ENCODE results near the gene KRT86. TPM values are rescaled to one million over a fixed set of nuclear protein-coding genes. Genes with fewer than 3 reads are reported as not detected.

KRT86 gene
- total and polyA plus RNA-seq, 2 of the 8 experiments (the other 6 are each of a cell fraction or from before 2014, with no cell fraction given): 0.12 TPM; not detected in 1

DNA sequence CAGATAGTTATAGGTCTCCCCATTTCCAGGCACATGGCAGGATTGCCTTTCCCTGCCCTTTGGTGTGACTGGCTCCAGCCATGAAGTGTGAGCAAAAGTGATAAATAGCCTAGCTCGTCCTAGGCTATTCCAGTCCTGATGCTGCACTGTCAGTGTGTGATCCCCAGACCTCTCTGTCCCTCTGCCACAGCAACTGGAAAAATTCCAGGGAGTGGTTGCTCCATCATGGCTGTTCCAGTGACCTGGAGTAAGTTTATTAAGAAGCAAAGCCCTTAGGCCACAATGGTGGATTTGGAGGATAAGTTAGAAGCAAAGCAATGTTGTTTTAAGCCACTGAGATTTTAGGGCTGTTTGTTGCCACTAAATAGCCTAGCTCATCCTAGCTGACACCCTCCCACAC is 56.6 kb downstream of the KRT86 start:
- Histone ChIP-seq H3K56ac (replicated peaks; ENCODE audit: insufficient read length, low read depth, low read length) (no peak overlapping the region), H3K9me3 (ENCODE audit: insufficient read depth in 2 of 2, low read depth in 1 of 2, low read length in 1 of 2) (no peaks in the 10 kb centered on the region), H3K9ac (replicated peaks in 1 of 4; ENCODE audit: extremely low read depth in 1 of 4, low read depth in 3 of 4, low read length in 3 of 4) (no peak overlapping the region), H3K4me1 (replicated peaks in 1 of 4; ENCODE audit: control insufficient read depth in 3 of 4, insufficient read depth in 4 of 4, low read length in 3 of 4) (peaks cover 0 to 3% (median 0%) of the 10 kb centered on the region in 4 experiments; a peak in 1 of 7 replicates), H4K8ac (ENCODE audit: extremely low read depth, insufficient read depth, low read length) (no peak overlapping the region), H3K18ac (ENCODE audit: extremely low read depth, low read length) (no peak overlapping the region), H2AFZ (ENCODE audit: low read length) (no peak overlapping the region), H3K79me2 (ENCODE audit: control insufficient read depth in 1 of 2, insufficient read depth in 2 of 2, low read length in 2 of 2) (no peaks in the 10 kb centered on the region), H4K20me1 (replicated peaks in 1 of 2; ENCODE audit: control insufficient read depth in 1 of 2, insufficient read depth in 2 of 2, low read length in 2 of 2) (no peaks in the 10 kb centered on the region), H3K79me1 (ENCODE audit: low read depth, low read length) (no peaks in the 10 kb centered on the region), H4K5ac (ENCODE audit: insufficient read length, low read depth, low read length) (no peak overlapping the region), H2BK15ac (ENCODE audit: low read length) (no peak overlapping the region), H2AK5ac (ENCODE audit: low read depth, low read length) (no peak overlapping the region), H3K4me3 (ENCODE audit: extremely low read depth in 1 of 4, insufficient read depth in 2 of 4, low read depth in 3 of 4, low read length in 4 of 4) (no peak overlapping the region), H2BK120ac (replicated peaks; ENCODE audit: low read depth, low read length) (no peak overlapping the region), H2BK12ac (ENCODE audit: low read depth, low read length) (no peak overlapping the region), H3K4me2 (ENCODE audit: insufficient read depth in 1 of 2, low read depth in 2 of 2, low read length in 2 of 2) (no peak overlapping the region), H2BK20ac (ENCODE audit: low read length) (no peak overlapping the region), H4K91ac (replicated peaks; ENCODE audit: insufficient read length, low read length) (no peak overlapping the region), H3K27ac (ENCODE audit: low read depth, low read length) (no peak overlapping the region), H3K23me2 (ENCODE audit: low read depth, low read length) (no peaks in the 10 kb centered on the region), H2BK5ac (ENCODE audit: low read depth, low read length) (no peak overlapping the region), H3K4ac (replicated peaks; ENCODE audit: insufficient read length, low read depth, low read length) (no peak overlapping the region), H3K27me3 (replicated peaks in 1 of 4; ENCODE audit: control insufficient read depth in 3 of 4, extremely low read depth in 1 of 4, insufficient read depth in 3 of 4, low read length in 3 of 4) (no peaks in the 10 kb centered on the region), H3K23ac (ENCODE audit: insufficient read length) (no peak overlapping the region), H3K36me3 (ENCODE audit: control insufficient read depth in 2 of 4, insufficient read depth in 4 of 4, low read length in 3 of 4) (no peaks in the 10 kb centered on the region), H3K14ac (ENCODE audit: insufficient read length) (no peak overlapping the region)
- ChIA-PET POLR2A (ENCODE audit: partially characterized antibody) (no interaction called here), CTCF (ENCODE audit: partially characterized antibody) (interaction anchor here (0.9 to 19.8 kb wide), 15 partner anchors 10 to 176 kb away, joined by 3 to 353 read pairs (median 5); partner anchors contain the start of gene KRT83)
- no peak for FAIRE-seq
- DNase-seq (ENCODE audit: low read depth in 1 of 2, low spot score in 2 of 2): no peak
- 56% methylated on average over 1 of the region's 1 CpG; no CpG with 5 or more reads in 1 of the 2 experiments for WGBS, 2 experiments (ENCODE audit: extremely low coverage in 1 of 2, insufficient coverage in 1 of 2, insufficient read length in 1 of 2, insufficient replicate concordance in 2 of 2, low coverage in 1 of 2, low lambda C conversion rate in 2 of 2, missing lambda C conversion rate in 1 of 2)
- TF ChIP-seq CREB1 (IDR thresholded peaks at IDR 0.05) (no peak), SP1 (IDR thresholded peaks at IDR 0.05; ENCODE audit: low read depth, low read length) (no peak), MAFK (IDR thresholded peaks at IDR 0.05; ENCODE audit: low read depth, low read length) (no peak), JUN (IDR thresholded peaks at IDR 0.05; ENCODE audit: low read depth, low read length) (no peak), TAF1 (IDR thresholded peaks at IDR 0.05; ENCODE audit: low read depth, low read length) (no peak), GABPA (IDR thresholded peaks at IDR 0.05; ENCODE audit: borderline replicate concordance, insufficient read depth, low read length) (no peak)
- TF ChIP-seq, protein P1, sequence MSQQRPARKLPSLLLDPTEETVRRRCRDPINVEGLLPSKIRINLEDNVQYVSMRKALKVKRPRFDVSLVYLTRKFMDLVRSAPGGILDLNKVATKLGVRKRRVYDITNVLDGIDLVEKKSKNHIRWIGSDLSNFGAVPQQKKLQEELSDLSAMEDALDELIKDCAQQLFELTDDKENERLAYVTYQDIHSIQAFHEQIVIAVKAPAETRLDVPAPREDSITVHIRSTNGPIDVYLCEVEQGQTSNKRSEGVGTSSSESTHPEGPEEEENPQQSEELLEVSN (IDR thresholded peaks at IDR 0.05): no peak
